ENCODE measurements around the gene ARFGAP2. TPM values are rescaled to one million over a fixed set of nuclear protein-coding genes. Genes with fewer than 3 reads are reported as not detected.

The ARFGAP2 gene
- total and polyA plus RNA-seq, 9 donors: 41.5 to 94.9 (median 74.2) TPM

DNA sequence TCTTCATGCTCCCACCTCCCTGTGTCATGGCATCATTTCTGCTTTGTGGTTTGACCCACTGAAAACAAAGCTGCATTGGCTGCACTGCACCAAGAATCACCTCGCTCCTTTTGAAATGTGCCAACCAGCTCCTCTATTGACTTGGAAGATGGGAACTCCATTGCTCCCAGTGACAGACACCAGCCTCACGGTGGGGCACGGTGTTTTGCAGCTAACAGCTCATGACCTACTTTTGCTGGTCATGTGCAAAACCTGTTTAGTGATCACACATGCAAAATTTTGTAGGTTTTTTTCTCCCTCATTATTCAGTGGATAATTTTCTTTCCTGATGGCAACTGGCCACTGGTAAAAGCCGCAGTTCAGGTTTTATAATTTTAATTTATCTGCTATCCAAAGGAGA, 36.8 kb downstream of the ARFGAP2 start:
- no peaks in the 10 kb centered on the region for H3K4me1 ChIP-seq (ENCODE audit: insufficient read depth)
- no peak overlapping the region for H3K27ac ChIP-seq
- no peaks in the 10 kb centered on the region for H3K27me3 ChIP-seq
- DNase-seq: no peak
- intact Hi-C loops (cut with DNase I): no loop called here
- 71 to 87% (median 81%) methylated on average over 4 of the region's 4 CpGs for WGBS, 3 donors
- no peaks in the 10 kb centered on the region for H3K9me3 ChIP-seq
- TF ChIP-seq POLR2A (IDR thresholded peaks at IDR 0.05): no peak
- TF ChIP-seq, protein P1, sequence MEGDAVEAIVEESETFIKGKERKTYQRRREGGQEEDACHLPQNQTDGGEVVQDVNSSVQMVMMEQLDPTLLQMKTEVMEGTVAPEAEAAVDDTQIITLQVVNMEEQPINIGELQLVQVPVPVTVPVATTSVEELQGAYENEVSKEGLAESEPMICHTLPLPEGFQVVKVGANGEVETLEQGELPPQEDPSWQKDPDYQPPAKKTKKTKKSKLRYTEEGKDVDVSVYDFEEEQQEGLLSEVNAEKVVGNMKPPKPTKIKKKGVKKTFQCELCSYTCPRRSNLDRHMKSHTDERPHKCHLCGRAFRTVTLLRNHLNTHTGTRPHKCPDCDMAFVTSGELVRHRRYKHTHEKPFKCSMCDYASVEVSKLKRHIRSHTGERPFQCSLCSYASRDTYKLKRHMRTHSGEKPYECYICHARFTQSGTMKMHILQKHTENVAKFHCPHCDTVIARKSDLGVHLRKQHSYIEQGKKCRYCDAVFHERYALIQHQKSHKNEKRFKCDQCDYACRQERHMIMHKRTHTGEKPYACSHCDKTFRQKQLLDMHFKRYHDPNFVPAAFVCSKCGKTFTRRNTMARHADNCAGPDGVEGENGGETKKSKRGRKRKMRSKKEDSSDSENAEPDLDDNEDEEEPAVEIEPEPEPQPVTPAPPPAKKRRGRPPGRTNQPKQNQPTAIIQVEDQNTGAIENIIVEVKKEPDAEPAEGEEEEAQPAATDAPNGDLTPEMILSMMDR (IDR thresholded peaks at IDR 0.05): no peak
- no peak for TF ChIP-seq EP300 (IDR thresholded peaks at IDR 0.05)
- H3K36me3 ChIP-seq: no peaks in the 10 kb centered on the region
- H3K4me3 ChIP-seq: no peak overlapping the region

DNA sequence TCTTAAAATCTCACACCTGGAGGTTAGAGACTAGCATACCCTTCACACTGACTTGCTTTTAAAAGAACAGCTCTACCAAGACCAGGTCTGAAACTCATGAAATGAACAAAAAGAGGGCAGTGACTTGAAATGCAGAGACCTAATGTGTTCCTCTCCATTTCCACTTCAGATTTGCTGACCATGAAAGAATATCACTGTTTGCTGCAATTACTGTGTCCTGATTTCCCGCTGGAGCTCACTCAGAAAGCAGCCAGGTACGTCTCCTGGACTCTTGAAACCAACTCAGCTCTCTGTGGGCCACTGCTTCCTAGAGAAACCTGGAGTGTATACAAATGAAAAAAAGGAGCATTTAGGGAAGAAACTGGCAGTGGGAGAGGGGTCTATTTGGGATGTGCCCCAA, 39.2 kb downstream of the ARFGAP2 start:
- 97 to 100% (median 100%) methylated on average over 2 of the region's 2 CpGs for WGBS, 3 donors
- DNase-seq: no peak

DNA sequence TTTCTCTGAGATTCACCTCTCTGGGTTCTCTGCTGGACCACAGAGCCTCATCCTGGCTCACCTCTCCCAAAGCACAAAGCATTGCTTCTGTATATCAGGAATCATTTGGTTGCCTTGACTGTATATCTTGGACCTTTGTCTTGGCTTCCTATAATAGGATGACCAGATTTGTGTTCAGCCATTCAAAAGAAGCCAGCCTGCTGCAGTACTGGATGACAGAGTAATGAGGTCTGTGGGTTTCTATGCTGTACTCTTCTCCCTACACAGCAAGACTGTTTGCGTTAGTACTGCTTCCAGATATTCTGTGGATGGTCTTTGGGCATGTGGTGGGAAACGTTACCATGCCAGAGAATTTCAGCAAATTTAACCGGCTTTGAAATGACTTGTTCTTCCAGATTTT, 39.8 kb downstream of the ARFGAP2 start:
- no peaks in the 10 kb centered on the region for H3K9me3 ChIP-seq
- H3K27me3 ChIP-seq: no peaks in the 10 kb centered on the region
- H3K36me3 ChIP-seq: no peaks in the 10 kb centered on the region
- no peak overlapping the region for H3K27ac ChIP-seq
- TF ChIP-seq EP300 (IDR thresholded peaks at IDR 0.05) (no peak), POLR2A (IDR thresholded peaks at IDR 0.05) (no peak)
- TF ChIP-seq, protein P1 (IDR thresholded peaks at IDR 0.05): no peak
- 94 to 97% (median 96%) methylated on average over 3 of the region's 3 CpGs for WGBS, 3 donors
- H3K4me1 ChIP-seq (ENCODE audit: insufficient read depth): no peaks in the 10 kb centered on the region
- H3K4me3 ChIP-seq: no peak overlapping the region
- intact Hi-C loops (cut with DNase I): no loop called here
- DNase-seq: no peak

More for the DNA sequence above, 39.2 kb downstream of the ARFGAP2 start:
- intact Hi-C loops (cut with DNase I): no loop called here
- no peaks in the 10 kb centered on the region for H3K9me3 ChIP-seq
- TF ChIP-seq, protein P1 (IDR thresholded peaks at IDR 0.05): no peak
- TF ChIP-seq EP300 (IDR thresholded peaks at IDR 0.05): no peak
- TF ChIP-seq POLR2A (IDR thresholded peaks at IDR 0.05): no peak
- H3K4me1 ChIP-seq (ENCODE audit: insufficient read depth): no peaks in the 10 kb centered on the region
- no peaks in the 10 kb centered on the region for H3K36me3 ChIP-seq
- H3K27ac ChIP-seq: no peak overlapping the region
- no peaks in the 10 kb centered on the region for H3K27me3 ChIP-seq
- H3K4me3 ChIP-seq: no peak overlapping the region

DNA sequence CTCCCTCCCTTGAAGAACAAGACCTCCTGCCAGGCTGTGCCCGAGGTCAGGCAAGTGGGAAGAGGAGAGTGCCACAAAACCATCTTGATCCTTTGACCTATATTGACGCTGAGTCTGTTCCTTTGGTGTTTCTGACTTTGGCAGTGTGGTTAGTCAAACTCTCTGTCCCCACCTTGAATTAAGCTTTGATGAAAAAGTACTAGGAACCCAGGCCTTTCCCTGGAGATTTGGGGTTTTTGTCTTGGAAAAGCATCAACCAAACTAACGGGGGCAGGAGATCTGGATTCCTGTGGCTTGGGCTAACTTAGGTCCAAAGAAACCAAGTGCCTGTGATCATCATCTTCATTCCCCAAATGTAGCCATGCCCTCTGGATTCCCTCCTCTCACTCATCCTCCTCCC, 40.4 kb downstream of the ARFGAP2 start:
- DNase-seq: no peak
- H3K27me3 ChIP-seq: no peaks in the 10 kb centered on the region
- TF ChIP-seq, protein P1 (IDR thresholded peaks at IDR 0.05): no peak
- TF ChIP-seq EP300 (IDR thresholded peaks at IDR 0.05) (no peak), POLR2A (IDR thresholded peaks at IDR 0.05) (no peak)
- no peaks in the 10 kb centered on the region for H3K36me3 ChIP-seq
- no peaks in the 10 kb centered on the region for H3K4me1 ChIP-seq (ENCODE audit: insufficient read depth)
- no peak overlapping the region for H3K4me3 ChIP-seq
- WGBS, 3 donors: 66 to 68% (median 66%) methylated on average over 3 of the region's 3 CpGs
- intact Hi-C loops (cut with DNase I): no loop called here
- no peak overlapping the region for H3K27ac ChIP-seq
- H3K9me3 ChIP-seq: no peaks in the 10 kb centered on the region
